Measurements from ENCODE around the gene ATXN1. TPM values are rescaled to one million over a fixed set of nuclear protein-coding genes. Genes with fewer than 3 reads are reported as not detected.

Gene ATXN1
- total RNA-seq, 4 donors from 2014 or later, result 21.0 to 102 (median 51.1) TPM

GRCh38 chr6:16649890-16650289 is 111.4 kb downstream of the ATXN1 start:
- TF ChIP-seq CTCF (IDR thresholded peaks at IDR 0.05), result no peak
- no peak for TF ChIP-seq POLR2A (IDR thresholded peaks at IDR 0.05)
- no peaks in the 10 kb centered on the region for H3K9me3 ChIP-seq
- intact Hi-C loops (cut with DNase I; ENCODE audit: low total_unique reads), result no loop called here
- H3K4me1 ChIP-seq, result peaks cover 0 to 8% of the 10 kb centered on the region in 2 donors
- H3K36me3 ChIP-seq, result no peaks in the 10 kb centered on the region
- DNase-seq, result no peak
- H3K27me3 ChIP-seq, result no peaks in the 10 kb centered on the region
- no peak overlapping the region for H3K27ac ChIP-seq
- no peak overlapping the region for H3K4me3 ChIP-seq

GRCh38 chr6:16649241-16649640 is 112.0 kb downstream of the ATXN1 start:
- Histone ChIP-seq H3K4me3 (no peak overlapping the region), H3K27ac (no peak overlapping the region), H3K4me1 (peaks cover 0 to 8% of the 10 kb centered on the region in 2 donors), H3K27me3 (no peaks in the 10 kb centered on the region), H3K9me3 (no peaks in the 10 kb centered on the region), H3K36me3 (no peaks in the 10 kb centered on the region)
- intact Hi-C loops (cut with DNase I; ENCODE audit: low total_unique reads), result no loop called here
- DNase-seq, result no peak
- TF ChIP-seq CTCF (IDR thresholded peaks at IDR 0.05), result no peak
- no peak for TF ChIP-seq POLR2A (IDR thresholded peaks at IDR 0.05)

- Histone ChIP-seq H3K4me1 (peaks cover 0 to 8% of the 10 kb centered on the region in 2 donors), H3K27ac (no peak overlapping the region), H3K9me3 (no peaks in the 10 kb centered on the region), H3K27me3 (no peaks in the 10 kb centered on the region), H3K36me3 (no peaks in the 10 kb centered on the region), H3K4me3 (no peak overlapping the region)
- no peak for DNase-seq
- intact Hi-C loops (cut with DNase I; ENCODE audit: low total_unique reads), result no loop called here
- no peak for TF ChIP-seq CTCF (IDR thresholded peaks at IDR 0.05)
- TF ChIP-seq POLR2A (IDR thresholded peaks at IDR 0.05), result no peak
These were observed 113.3 kb downstream of the ATXN1 start for GRCh38 chr6:16648003-16648402.

- Histone ChIP-seq H3K9me3 (no peaks in the 10 kb centered on the region), H3K4me3 (no peak overlapping the region), H3K4me1 (peaks cover 0 to 8% of the 10 kb centered on the region in 2 donors), H3K27ac (no peak overlapping the region), H3K36me3 (no peaks in the 10 kb centered on the region), H3K27me3 (no peaks in the 10 kb centered on the region)
- no peak for DNase-seq
- intact Hi-C loops (cut with DNase I; ENCODE audit: low total_unique reads), result no loop called here
- TF ChIP-seq POLR2A (IDR thresholded peaks at IDR 0.05) (no peak), CTCF (IDR thresholded peaks at IDR 0.05) (no peak)
These were observed 113.8 kb downstream of the ATXN1 start for GRCh38 chr6:16647422-16647821.

GRCh38 chr6:16644540-16645250 is 116.6 kb downstream of the ATXN1 start:
- no peaks in the 10 kb centered on the region for H3K9me3 ChIP-seq
- H3K36me3 ChIP-seq, result no peaks in the 10 kb centered on the region
- H3K4me3 ChIP-seq, result no peak overlapping the region
- no peak overlapping the region for H3K27ac ChIP-seq
- H3K27me3 ChIP-seq, result no peaks in the 10 kb centered on the region
- TF ChIP-seq CTCF (IDR thresholded peaks at IDR 0.05), result no peak
- intact Hi-C loops (cut with DNase I; ENCODE audit: low total_unique reads), result no loop called here
- DNase-seq, result no peak
- H3K4me1 ChIP-seq, result peaks cover 0 to 4% of the 10 kb centered on the region in 2 donors
